K562 (cell line): Measurements from ENCODE around the gene DOK1. TPM values are rescaled to one million over a fixed set of nuclear protein-coding genes. Genes with fewer than 3 reads are reported as not detected.

ENCODE experiments used
- ARHGAP35 ChIP-seq: fragments of 450-650 bp; IDR thresholded peaks from 2 replicates; pipeline ENCODE4 v1.6.1; 2018; ENCODE audit not compliant: partially characterized antibody
- BACH1 ChIP-seq: fragments of 200-800 bp; sonication (Bioruptor generic); IDR thresholded peaks from 2 replicates; pipeline ENCODE4 v1.6.1; 2016; ENCODE audit warnings: missing genetic modification characterization, missing compliant biosample characterization
- CREBBP ChIP-seq: IDR thresholded peaks from one replicate; pipeline ENCODE4 v1.6.1; 2012; ENCODE audit warnings: low read depth, mild to moderate bottlenecking, control low read depth, inconsistent platforms, low read length
- HCFC1 ChIP-seq: IDR thresholded peaks from 2 replicates; pipeline ENCODE4 v1.6.1; 2012; ENCODE audit warnings: low read depth, low read length, improper control_type of control experiment
- HDAC8 ChIP-seq: fragments of 450-650 bp; IDR thresholded peaks from 2 replicates; pipeline ENCODE4 v1.6.1; 2016; ENCODE audit warnings: mild to moderate bottlenecking, missing genetic modification characterization, moderate library complexity, missing compliant biosample characterization
- JUND ChIP-seq, 2 experiments: IDR thresholded peaks; 2 replicates in 1 of 2; 3 replicates in 1 of 2; pipeline ENCODE4 v1.6.1; 2011; ENCODE audit warnings: borderline replicate concordance in 2 of 2, low read depth in 2 of 2, low read length in 2 of 2, improper control_type of control experiment in 1 of 2, missing biosample characterization in 1 of 2, missing genetic modification characterization in 1 of 2, missing genetic modification reagents in 1 of 2
- MLX ChIP-seq, 2 experiments: fragments of 450-650 bp in 1 of 2; sonication (generic) in 1 of 2; formaldehyde crosslinking; conservative IDR thresholded peaks; 2 replicates each; pipeline versions ENCODE4 v1.4.0 to v1.8.1; 2020 to 2022; ENCODE audit warnings: mild to moderate bottlenecking in 1 of 2, missing genetic modification reagents in 1 of 2
- MXI1 ChIP-seq: IDR thresholded peaks from 2 replicates; pipeline ENCODE4 v1.6.1; 2011; ENCODE audit warnings: low read depth, mild to moderate bottlenecking, improper control_type of control experiment, low read length
- MYC ChIP-seq, 2 experiments: fragments of 250-450 bp in 1 of 2; sonication (Bioruptor Pico) in 1 of 2; IDR thresholded peaks; 2 replicates each; pipeline versions ENCODE4 v1.5.1 to v1.6.1; 2012 to 2021; ENCODE audit warnings: low read depth in 2 of 2, borderline replicate concordance in 1 of 2, improper control_type of control experiment in 1 of 2, low read length in 1 of 2, mild to moderate bottlenecking in 1 of 2, moderate library complexity in 1 of 2
- NCOR1 ChIP-seq: fragments of 450-650 bp; IDR thresholded peaks from 2 replicates; pipeline ENCODE4 v1.6.1; 2016; ENCODE audit warnings: mild to moderate bottlenecking, moderate library complexity
- RCOR1 ChIP-seq, 2 experiments: IDR thresholded peaks; 2 replicates each; pipeline ENCODE4 v1.6.1; 2012; ENCODE audit warnings: low read depth in 2 of 2, low read length in 2 of 2, borderline replicate concordance in 1 of 2, improper control_type of control experiment in 1 of 2
- RHOXF2B ChIP-seq: fragments of 250-450 bp; sonication (Bioruptor Pico); conservative IDR thresholded peaks from 2 replicates; pipeline ENCODE4 v1.5.1; 2021
- SIN3A ChIP-seq, 2 experiments: fragments of 150-350 bp in 1 of 2; IDR thresholded peaks; 2 replicates each; pipeline ENCODE4 v1.6.1; 2011 to 2016; ENCODE audit warnings: borderline replicate concordance in 2 of 2, low read depth in 2 of 2, low read length in 2 of 2, mild to moderate bottlenecking in 2 of 2, moderate library complexity in 2 of 2; ENCODE audit not compliant: control insufficient read depth in 1 of 2
- SMAD1 ChIP-seq: fragments of 150-350 bp; IDR thresholded peaks from 2 replicates; pipeline ENCODE4 v1.6.1; 2014; ENCODE audit warnings: low read length, low read depth; ENCODE audit not compliant: partially characterized antibody
- SMAD4 ChIP-seq: fragments of 250-450 bp; sonication (Bioruptor Pico); conservative IDR thresholded peaks from 2 replicates; pipeline ENCODE4 v1.8.0; 2021; ENCODE audit warnings: inconsistent platforms, mild to moderate bottlenecking, moderate library complexity
- TAF15 ChIP-seq: fragments of 200-400 bp; formaldehyde crosslinking; IDR thresholded peaks from 2 replicates; pipeline ENCODE4 v1.6.1; 2017; ENCODE audit warnings: mild to moderate bottlenecking, low read depth, low read length, moderate library complexity
- ZC3H4 ChIP-seq: sonication (generic); formaldehyde crosslinking; IDR thresholded peaks from 2 replicates; pipeline ENCODE4 v1.9.0; 2021; ENCODE audit warnings: missing genetic modification reagents, borderline replicate concordance
- ZKSCAN8 ChIP-seq: fragments of 200-800 bp; sonication (Bioruptor generic); IDR thresholded peaks from 2 replicates; pipeline ENCODE4 v1.6.1; 2016; ENCODE audit warnings: missing genetic modification characterization, missing compliant biosample characterization
- polyA plus RNA-seq, 8 experiments: library from polyadenylated mRNA; depleted of rRNA in 4 of 8; stranded (reverse) in 5 of 8; unstranded in 3 of 8; fragments of >200 nt; fragmentation: Nextera tagmentation in 2 of 8; fragmentation: Illumina TruSeq in 1 of 8; extraction: Ambion mirVana in 2 of 8; extraction: Trizol in 1 of 8; gene quantifications; 2 replicates each; pipeline versions ENCODE4 v1.2.1 to v1.2.3, GENCODE V29; 2011 to 2014; ENCODE audit warnings: inconsistent platforms in 1 of 8, missing spikeins in 1 of 8
- total RNA-seq, 7 experiments: library from RNA; depleted of rRNA in 6 of 7; stranded (reverse); fragments of >200 nt in 6 of 7; fragmentation: Illumina TruSeq in 2 of 7; extraction: Trizol in 2 of 7; gene quantifications; 2 replicates each; pipeline versions ENCODE4 v1.2.1 to v1.2.3, GENCODE V29; 2011 to 2021; ENCODE audit warnings: low replicate concordance in 1 of 7
- TF ChIP-seq, protein P1 (sequence below): fragments of 250-450 bp; sonication (Bioruptor Pico); IDR thresholded peaks from 2 replicates; pipeline ENCODE4 v1.4.0; 2020
- TF ChIP-seq, protein P2 (sequence below): fragments of 250-450 bp; sonication (Bioruptor Pico); IDR thresholded peaks from 2 replicates; pipeline ENCODE4 v1.8.0; 2021; ENCODE audit warnings: moderate library complexity, mild to moderate bottlenecking, inconsistent platforms
- TF ChIP-seq, protein P3 (sequence below), 2 experiments: fragments of 200-800 bp in 1 of 2; sonication (Bioruptor generic) in 1 of 2; sonication (generic) in 1 of 2; formaldehyde crosslinking in 1 of 2; IDR thresholded peaks in 1 of 2; conservative IDR thresholded peaks in 1 of 2; 2 replicates each; pipeline versions ENCODE4 v1.5.0 to v1.6.1; 2016 to 2020; ENCODE audit warnings: missing compliant biosample characterization in 1 of 2, missing genetic modification characterization in 1 of 2, missing genetic modification reagents in 1 of 2

Gene DOK1
- total and polyA plus RNA-seq, 9 of the 15 experiments (the other 6 are each of a cell fraction or from before 2014, with no cell fraction given) = 0.59 to 36.4 (median 16.1) TPM

DNA sequence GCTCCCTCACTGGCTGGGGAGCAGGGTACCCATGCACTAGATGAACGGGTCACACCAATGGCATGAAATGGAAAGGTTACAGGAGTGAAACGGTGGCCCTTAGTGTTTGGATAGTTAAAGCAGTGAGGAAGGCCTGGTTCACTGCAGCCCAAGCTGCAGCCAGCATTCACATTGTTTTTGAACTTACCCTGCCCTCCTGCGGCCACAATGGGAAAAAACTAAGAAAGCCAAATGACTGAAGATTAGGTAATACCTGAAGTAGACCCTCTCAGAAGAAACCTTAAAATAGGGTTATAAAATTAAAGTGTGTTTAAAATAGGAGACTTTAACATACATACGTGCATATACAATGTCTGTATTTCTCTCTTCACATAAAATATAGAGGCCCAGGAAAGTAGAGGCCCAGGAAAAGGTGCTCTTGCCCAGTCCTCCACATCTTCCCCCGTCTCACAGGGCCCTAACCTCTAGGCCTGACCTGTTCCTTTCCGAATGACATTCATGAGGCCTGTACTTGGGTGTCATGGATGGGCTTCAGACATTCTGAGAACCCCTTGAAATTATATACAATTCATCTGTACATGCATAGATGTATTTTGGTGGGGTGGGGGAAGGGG lies 33.3 kb downstream of the DOK1 start (continued):
- TF ChIP-seq, protein P1, sequence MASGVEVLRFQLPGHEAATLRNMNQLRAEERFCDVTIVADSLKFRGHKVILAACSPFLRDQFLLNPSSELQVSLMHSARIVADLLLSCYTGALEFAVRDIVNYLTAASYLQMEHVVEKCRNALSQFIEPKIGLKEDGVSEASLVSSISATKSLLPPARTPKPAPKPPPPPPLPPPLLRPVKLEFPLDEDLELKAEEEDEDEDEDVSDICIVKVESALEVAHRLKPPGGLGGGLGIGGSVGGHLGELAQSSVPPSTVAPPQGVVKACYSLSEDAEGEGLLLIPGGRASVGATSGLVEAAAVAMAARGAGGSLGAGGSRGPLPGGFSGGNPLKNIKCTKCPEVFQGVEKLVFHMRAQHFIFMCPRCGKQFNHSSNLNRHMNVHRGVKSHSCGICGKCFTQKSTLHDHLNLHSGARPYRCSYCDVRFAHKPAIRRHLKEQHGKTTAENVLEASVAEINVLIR (CRISPR knock-in tag) = no peak
- TF ChIP-seq NCOR1 (no peak), HCFC1 (0 out of 2 replicates have a peak, but pooled peaks have one; percentile 19), ARHGAP35 (no peak), MYC (IDR thresholded peaks at IDR 0.05; ENCODE audit: low read depth, low read length) (peak; percentile 35; the same call in 1 of the 2 replicates), MYC (CRISPR knock-in tag; IDR thresholded peaks at IDR 0.05; ENCODE audit: borderline replicate concordance, low read depth) (no peak), TAF15 (no peak), RHOXF2B (no peak), ZC3H4 (no peak), JUND (IDR thresholded peaks at IDR 0.05; ENCODE audit: borderline replicate concordance, low read depth, low read length) (peak; percentile 49; the same call in 1 of the 2 replicates), JUND (tag; IDR thresholded peaks at IDR 0.05; ENCODE audit: borderline replicate concordance, low read depth, low read length) (no peak), HDAC8 (tag) (no peak), ZKSCAN8 (CRISPR knock-in tag) (no peak), MXI1 (no peak), SMAD1 (no peak), RCOR1 (IDR thresholded peaks at IDR 0.05; ENCODE audit: borderline replicate concordance in 1 of 2, low read depth in 2 of 2, low read length in 2 of 2) (0 out of 4 replicates have a peak, but pooled peaks of 1 of the 2 experiments have one; percentile 15), CREBBP (no peak), BACH1 (tag) (no peak), SIN3A (IDR thresholded peaks at IDR 0.05; ENCODE audit: borderline replicate concordance in 2 of 2, control insufficient read depth in 1 of 2, low read depth in 2 of 2, low read length in 2 of 2) (no peak), MLX (CRISPR knock-in tag; conservative IDR thresholded peaks at IDR 0.05) (no peak), SMAD4 (no peak)
- TF ChIP-seq, protein P2, sequence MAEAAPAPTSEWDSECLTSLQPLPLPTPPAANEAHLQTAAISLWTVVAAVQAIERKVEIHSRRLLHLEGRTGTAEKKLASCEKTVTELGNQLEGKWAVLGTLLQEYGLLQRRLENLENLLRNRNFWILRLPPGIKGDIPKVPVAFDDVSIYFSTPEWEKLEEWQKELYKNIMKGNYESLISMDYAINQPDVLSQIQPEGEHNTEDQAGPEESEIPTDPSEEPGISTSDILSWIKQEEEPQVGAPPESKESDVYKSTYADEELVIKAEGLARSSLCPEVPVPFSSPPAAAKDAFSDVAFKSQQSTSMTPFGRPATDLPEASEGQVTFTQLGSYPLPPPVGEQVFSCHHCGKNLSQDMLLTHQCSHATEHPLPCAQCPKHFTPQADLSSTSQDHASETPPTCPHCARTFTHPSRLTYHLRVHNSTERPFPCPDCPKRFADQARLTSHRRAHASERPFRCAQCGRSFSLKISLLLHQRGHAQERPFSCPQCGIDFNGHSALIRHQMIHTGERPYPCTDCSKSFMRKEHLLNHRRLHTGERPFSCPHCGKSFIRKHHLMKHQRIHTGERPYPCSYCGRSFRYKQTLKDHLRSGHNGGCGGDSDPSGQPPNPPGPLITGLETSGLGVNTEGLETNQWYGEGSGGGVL (CRISPR knock-in tag) = no peak
- TF ChIP-seq, protein P3, sequence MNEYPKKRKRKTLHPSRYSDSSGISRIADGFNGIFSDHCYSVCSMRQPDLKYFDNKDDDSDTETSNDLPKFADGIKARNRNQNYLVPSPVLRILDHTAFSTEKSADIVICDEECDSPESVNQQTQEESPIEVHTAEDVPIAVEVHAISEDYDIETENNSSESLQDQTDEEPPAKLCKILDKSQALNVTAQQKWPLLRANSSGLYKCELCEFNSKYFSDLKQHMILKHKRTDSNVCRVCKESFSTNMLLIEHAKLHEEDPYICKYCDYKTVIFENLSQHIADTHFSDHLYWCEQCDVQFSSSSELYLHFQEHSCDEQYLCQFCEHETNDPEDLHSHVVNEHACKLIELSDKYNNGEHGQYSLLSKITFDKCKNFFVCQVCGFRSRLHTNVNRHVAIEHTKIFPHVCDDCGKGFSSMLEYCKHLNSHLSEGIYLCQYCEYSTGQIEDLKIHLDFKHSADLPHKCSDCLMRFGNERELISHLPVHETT (CRISPR knock-in tag; conservative IDR thresholded peaks at IDR 0.05 in 1 of 2, IDR thresholded peaks at IDR 0.05 in 1 of 2) = no peak
